ENCODE results near the gene WWC2.

DNA sequence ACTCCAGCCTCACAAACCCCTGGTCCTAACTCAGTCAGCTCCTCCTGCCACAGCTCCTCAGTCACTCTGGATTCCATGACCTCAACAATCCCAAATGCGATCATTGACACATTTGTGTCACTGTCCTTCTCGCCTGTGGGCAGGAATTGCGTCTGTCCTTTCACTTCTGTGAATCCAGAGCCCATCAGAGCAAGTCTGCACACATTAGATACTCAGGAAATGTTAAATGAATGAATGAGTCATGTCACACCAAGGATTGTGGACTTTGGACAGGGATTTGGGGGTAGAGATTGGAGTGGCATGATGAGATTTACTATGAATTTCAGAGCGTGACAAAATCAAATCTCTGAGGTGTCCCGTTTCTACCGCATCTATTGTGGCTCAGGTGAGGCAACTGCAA is 234.9 kb downstream of the WWC2 start:
- TF ChIP-seq, protein P1, sequence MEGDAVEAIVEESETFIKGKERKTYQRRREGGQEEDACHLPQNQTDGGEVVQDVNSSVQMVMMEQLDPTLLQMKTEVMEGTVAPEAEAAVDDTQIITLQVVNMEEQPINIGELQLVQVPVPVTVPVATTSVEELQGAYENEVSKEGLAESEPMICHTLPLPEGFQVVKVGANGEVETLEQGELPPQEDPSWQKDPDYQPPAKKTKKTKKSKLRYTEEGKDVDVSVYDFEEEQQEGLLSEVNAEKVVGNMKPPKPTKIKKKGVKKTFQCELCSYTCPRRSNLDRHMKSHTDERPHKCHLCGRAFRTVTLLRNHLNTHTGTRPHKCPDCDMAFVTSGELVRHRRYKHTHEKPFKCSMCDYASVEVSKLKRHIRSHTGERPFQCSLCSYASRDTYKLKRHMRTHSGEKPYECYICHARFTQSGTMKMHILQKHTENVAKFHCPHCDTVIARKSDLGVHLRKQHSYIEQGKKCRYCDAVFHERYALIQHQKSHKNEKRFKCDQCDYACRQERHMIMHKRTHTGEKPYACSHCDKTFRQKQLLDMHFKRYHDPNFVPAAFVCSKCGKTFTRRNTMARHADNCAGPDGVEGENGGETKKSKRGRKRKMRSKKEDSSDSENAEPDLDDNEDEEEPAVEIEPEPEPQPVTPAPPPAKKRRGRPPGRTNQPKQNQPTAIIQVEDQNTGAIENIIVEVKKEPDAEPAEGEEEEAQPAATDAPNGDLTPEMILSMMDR (IDR thresholded peaks at IDR 0.05; ENCODE audit: low read depth, low read length, poor library complexity, severe bottlenecking), result no peak
- no peak for TF ChIP-seq EZH2phosphoT487 (IDR thresholded peaks at IDR 0.05; ENCODE audit: borderline replicate concordance, low read length)

All from DOHH2 (cell line).